ENCODE data around the gene LAMB4. TPM values are rescaled to one million over a fixed set of nuclear protein-coding genes. Genes with fewer than 3 reads are reported as not detected.

The LAMB4 gene
- total RNA-seq, 1 experiment from 2014 or later, result not detected

GRCh38 chr7:108012499-108013430 lies 117.4 kb downstream of the LAMB4 start:
- DNase-seq (ENCODE audit: low read depth), result peak; percentile 83

DNA sequence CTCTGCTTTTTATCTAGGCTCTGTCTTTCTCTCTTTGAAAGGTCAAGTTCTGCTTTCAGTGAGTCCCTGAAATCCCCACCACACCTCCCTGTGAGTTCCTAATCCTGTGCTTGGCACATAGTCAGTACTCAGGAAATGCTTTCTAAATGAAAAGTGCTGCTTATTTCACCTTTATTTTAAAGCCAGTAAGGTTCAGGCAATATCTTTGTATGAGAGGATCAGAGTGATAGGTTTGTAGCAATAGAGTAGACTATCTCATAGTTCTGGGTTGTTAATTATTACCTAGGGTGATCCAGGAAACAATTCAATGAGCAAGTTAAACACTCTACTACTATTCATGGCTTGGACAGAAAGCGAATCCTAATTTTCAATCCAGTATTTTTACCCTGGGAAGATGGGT lies 119.8 kb downstream of the LAMB4 start:
- DNase-seq (ENCODE audit: low read depth), result no peak

DNA sequence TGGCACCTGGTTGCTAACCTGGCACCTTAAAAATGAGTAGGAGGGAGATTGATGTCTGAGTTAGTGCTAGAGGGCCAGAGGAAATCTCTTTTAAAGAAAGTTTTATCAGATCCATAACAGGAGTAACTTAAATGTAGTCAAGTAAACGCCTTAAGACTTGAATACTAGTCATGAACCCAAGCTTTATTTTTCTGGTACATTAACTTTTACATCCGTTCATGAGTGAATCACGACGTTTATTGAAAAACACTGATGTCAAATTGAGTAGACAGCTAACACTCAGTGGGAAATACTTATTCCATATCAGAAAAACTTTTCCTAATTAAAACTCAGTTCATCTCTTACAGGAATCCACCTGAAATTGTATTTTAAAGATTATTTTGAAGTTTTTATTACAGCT lies 120.3 kb downstream of the LAMB4 start:
- no peak for DNase-seq (ENCODE audit: low read depth)

DNA sequence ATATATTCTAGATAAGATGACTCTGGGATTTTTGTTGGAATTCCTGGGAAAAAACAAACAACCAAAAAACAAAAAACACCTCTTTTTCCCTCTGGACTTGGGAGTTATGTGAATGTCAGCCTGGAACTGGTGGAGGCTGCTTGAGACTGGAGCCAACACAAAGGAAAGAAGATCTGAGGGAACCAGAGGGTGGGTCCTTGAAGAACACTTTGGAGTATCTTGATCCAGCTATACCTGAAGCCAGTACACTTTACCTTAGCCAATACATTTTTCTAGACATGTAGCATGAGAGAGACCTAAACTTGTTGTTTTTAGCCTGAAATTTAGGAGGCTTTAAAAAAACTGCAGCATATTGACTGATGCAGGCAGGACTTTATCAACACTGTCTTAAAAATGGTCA lies 121.3 kb downstream of the LAMB4 start:
- no peak for DNase-seq (ENCODE audit: low read depth)

- DNase-seq (ENCODE audit: low read depth), result no peak
These were observed 121.9 kb downstream of the LAMB4 start for GRCh38 chr7:108008240-108008639.

DNA sequence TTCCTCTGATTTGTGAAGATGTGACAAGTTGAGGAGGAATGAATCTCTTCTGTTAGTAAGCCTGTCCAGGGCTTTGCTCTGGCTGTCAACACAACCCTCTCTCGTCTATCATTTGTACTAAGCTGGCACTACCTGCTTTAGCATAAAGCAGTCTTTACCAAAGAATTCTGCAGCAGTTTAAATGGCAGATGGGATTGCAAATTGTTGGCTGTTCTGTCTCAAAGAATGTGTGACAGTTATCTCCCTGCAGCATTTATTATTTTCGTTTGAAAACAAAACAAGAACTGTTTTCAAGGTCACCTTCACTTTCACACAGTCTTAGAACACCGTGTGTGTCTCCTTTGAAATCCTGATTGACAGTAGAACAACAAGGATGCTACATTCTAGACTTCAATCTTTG lies 122.4 kb downstream of the LAMB4 start:
- no peak for DNase-seq (ENCODE audit: low read depth)

- no peak for DNase-seq (ENCODE audit: low read depth)
These were observed 122.9 kb downstream of the LAMB4 start for GRCh38 chr7:108007261-108007660.

DNA sequence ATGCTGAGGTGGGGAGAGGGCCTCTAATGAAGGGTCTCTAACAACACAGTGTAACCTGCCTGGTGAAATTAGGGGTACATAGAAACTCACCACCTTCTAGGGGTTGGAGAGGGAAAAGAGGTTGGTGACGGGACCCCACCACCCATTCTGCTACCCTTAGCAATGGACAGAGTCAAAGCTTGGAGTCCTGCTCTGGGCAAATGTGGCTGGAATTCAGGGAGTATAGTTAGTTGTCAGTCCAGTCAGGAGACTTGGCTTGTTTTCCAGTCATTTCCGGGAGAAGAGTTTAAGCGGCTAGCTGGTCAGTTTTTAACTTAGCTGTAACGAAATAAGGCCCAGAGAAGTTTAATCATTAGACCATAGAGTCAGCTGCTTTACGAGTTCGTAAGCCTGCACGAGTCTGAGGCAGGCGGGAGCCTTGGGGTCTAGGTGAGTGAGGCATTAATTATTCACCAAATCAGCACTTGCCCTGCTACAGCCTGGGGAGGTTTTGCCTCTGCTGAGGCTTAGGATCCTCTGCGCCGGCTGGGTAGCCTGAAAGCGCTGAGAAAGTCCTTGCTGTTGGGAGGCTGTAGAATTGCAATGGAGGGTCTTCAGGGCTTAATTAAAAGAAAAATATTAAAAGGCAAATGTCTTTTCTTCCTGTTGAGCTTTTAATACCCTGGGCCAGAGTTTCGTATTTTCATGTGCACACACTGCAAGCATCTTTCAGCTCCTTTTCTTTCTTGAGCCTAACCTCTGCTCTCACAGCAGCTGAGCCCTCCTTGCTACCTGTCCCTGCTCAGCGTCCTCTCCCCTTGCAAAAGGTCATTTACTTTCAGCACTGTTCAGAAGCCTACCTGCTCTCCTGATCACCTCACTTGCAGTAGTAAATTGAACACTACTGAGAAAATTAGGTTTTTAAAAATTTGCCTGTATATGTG lies 125.7 kb downstream of the LAMB4 start:
- peak; percentile 56 for DNase-seq (ENCODE audit: low read depth)

DNA sequence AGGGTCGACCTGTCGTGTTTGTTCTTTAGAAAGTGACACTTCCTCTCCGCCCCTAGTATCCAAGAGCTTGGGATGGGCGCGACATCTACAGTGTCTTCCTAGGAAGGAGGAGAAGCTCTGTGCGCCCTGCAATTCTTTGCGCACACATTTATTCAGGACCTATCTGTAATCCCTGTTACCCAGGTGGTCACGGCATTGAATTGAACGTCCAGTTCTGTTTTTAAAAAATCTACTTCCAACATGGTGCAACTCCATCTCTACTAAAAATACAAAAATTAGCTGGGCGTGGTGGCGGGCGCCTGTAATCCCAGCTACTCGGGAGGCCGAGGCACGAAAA lies 126.6 kb downstream of the LAMB4 start:
- no peak for DNase-seq (ENCODE audit: low read depth)

GRCh38 chr7:108002726-108003598 lies 127.2 kb downstream of the LAMB4 start, which contains the start of gene LAMB1:
Gene LAMB1, minus strand, starts transcription at chr7:108003161. Its CDS starts 276 bp downstream, at chr7:108002885.
- DNase-seq (ENCODE audit: low read depth), result peak; percentile 93

DNA sequence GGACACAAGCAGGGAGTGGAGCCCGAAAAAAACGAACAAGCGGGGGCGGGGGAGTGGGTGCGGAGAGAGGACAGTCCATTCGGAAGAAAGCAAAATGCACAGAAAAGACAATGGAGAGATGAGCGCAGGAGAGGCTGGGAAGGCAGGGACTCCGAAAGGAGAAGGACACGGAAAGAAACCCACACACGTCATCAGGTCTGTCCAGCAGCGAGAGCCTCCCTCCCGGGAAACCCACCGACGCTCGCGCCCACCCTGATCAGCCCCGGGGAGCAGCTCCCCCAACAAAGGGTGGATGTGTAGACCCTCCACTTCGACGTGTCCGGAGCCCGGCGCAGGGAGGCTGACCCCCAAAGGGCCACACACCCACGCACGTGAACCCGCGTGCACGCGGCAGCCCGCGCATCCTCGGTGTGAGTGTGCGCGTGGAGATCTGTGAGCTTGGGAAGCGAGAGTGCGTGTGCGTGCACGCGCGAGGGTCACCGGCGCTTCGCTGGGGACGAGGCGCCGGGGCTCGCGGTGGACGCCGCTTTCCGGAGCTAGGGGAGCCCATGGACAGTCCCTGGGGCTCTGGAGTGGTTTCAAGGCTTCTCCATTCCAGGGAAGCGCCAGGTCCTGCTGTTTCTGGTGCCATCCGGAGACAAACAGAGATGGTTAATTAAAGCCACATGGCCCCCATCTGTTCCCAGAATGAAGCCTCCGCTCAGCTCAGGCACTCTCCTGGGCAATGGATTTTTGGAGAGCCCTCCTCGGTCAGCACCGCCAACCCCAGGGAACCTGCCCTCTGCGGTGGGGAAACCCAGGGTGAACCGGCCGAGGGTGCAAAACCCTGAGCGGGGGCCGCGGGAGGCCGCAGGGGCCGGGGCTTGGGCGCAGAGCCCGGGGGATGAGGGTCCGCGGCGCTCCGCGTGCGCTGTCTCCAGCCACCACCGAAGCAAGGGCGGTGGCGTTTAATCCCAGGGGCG lies 128.1 kb downstream of the LAMB4 start:
- DNase-seq (ENCODE audit: low read depth), result peak; percentile 68

DNA sequence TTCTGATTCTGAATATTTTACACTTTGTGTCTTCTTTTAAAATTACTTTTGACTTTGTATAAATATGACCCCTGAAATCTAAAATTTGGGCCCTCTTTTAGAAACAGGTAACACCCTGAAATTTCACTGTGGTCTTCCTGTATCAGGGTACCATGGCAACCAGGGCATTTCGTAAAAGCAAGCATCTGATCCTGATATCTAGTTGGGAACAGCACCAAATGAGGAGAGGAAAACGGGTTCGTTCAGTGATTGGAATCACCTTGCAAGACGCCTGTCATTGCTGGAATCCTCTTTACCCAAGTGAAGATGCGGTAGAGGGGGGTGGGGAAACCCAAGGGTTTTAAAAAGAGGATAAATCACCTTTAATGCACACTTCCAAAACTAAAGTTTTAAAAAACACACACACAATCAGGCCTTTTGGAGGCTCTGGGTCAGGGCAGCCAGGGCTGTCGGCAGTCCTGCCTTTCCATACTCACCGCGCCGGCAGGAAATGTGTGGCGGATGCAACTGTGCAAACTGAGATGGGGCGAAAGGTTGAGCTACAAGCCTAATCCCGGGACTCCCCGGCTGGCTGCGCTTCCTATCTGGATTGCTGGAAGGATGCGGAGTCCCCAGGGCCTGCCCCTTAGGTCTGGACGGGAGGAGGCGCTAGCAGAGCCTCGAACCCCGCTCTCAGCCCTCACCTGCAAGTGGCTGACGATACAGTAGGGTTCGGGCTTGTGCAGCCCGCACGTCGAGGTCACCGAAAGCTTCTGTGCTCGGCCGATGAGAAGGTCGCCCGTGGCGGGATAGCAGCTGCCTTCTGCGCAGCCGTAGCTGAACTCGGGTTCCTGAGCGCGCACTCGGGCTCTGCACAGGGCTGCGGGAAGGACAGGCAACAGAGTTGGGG lies 129.0 kb downstream of the LAMB4 start:
- DNase-seq (ENCODE audit: low read depth), result peak; percentile 89

DNA sequence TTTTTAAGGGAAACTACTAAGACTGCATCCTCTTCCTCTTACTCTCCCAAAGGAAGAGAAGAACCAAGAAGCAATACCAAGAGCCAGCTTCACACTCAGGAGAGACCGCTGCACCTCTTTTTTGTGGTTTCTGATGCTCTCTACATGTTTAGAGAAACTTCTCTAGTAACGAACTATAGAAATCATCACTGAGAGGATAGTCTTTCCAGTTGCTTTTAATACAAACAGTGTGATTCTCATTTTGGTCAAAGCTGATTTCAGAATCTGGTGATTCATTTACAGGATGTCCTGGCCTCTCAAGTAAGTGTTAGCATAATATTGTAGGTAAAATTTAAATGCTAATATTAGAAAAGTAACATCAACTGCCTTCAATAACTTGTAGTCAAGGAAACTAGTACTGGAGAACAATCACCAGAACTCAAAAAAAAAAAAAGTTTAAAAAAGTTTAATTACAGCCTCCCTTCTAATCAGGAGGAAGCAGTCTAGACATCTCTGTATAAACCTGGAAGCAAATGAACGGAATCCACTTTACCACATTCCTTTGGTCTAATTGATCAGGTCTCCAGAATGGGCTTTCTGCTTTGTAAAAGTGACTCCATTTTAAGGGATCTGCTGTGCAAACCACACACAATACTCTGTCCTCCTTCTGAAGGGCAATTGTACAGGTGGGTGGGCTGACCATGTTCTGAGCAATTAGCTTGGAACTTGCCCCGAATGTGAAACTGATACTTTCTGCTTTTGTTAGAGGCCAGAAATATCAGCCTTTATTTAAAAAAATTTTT lies 130.2 kb downstream of the LAMB4 start:
- DNase-seq (ENCODE audit: low read depth), result peak; percentile 81

GRCh38 chr7:107998660-107999480 lies 131.3 kb downstream of the LAMB4 start:
- peak; percentile 58 for DNase-seq (ENCODE audit: low read depth)

GRCh38 chr7:107998150-107998549 lies 132.0 kb downstream of the LAMB4 start:
- peak; percentile 87 for DNase-seq (ENCODE audit: low read depth)

- peak; percentile 58 for DNase-seq (ENCODE audit: low read depth)
These were observed 133.9 kb downstream of the LAMB4 start for GRCh38 chr7:107996072-107996882.

All from Daoy (cell line).